C4-2B (cell line): Measurements from ENCODE around the gene GPHN.

Source experiments
- ZFX ChIP-seq: fragments of 450-650 bp; IDR thresholded peaks from 2 replicates; pipeline ENCODE4 v1.6.1; 2017
- TF ChIP-seq, protein P1 (sequence below): fragments of 450-650 bp; conservative IDR thresholded peaks from 2 replicates; pipeline ENCODE4 v1.5.1; 2017; ENCODE audit warnings: mild to moderate bottlenecking

DNA sequence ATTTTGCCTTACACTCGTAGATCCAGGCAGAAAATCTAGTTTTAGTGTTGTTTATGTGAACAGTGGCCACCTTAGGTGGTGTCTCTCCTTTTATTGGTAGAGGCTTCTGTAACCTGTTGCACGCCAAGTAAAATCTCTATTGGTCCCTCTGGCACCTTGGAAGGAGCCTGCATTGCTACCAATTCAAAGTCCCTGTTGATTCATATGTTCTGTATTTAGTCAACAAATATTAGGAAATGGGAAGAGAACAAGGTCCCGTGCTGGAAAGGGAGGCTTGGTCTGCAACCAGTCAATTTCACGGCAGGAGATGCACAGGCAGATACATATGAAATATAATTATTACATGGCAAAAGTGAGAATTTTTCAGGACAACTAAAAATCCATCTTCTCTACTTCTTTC is 6.4 kb upstream of the GPHN start:
- TF ChIP-seq, protein P1, sequence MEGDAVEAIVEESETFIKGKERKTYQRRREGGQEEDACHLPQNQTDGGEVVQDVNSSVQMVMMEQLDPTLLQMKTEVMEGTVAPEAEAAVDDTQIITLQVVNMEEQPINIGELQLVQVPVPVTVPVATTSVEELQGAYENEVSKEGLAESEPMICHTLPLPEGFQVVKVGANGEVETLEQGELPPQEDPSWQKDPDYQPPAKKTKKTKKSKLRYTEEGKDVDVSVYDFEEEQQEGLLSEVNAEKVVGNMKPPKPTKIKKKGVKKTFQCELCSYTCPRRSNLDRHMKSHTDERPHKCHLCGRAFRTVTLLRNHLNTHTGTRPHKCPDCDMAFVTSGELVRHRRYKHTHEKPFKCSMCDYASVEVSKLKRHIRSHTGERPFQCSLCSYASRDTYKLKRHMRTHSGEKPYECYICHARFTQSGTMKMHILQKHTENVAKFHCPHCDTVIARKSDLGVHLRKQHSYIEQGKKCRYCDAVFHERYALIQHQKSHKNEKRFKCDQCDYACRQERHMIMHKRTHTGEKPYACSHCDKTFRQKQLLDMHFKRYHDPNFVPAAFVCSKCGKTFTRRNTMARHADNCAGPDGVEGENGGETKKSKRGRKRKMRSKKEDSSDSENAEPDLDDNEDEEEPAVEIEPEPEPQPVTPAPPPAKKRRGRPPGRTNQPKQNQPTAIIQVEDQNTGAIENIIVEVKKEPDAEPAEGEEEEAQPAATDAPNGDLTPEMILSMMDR: no peak
- TF ChIP-seq ZFX: no peak
